Panc1 (cell line): ENCODE measurements around the gene CDCA3.

ENCODE experiments used
- CTCF ChIP-seq: fragments of 450-650 bp; IDR thresholded peaks from 2 replicates; pipeline ENCODE4 v1.5.1; 2017; ENCODE audit warnings: mild to moderate bottlenecking
- POLR2AphosphoS5 ChIP-seq: IDR thresholded peaks from 2 replicates; pipeline ENCODE4 v1.6.1; 2012; ENCODE audit warnings: mild to moderate bottlenecking, low read depth, low read length, moderate library complexity
- REST ChIP-seq, 2 experiments: IDR thresholded peaks; 2 replicates each; pipeline ENCODE4 v1.6.1; 2011 to 2012; ENCODE audit warnings: low read depth in 2 of 2, control low read depth in 1 of 2, low read length in 1 of 2, mild to moderate bottlenecking in 1 of 2, moderate library complexity in 1 of 2; ENCODE audit not compliant: insufficient read depth in 1 of 2

GRCh38 chr12:6868211-6869048 lies 17.3 kb upstream of the CDCA3 start:
- TF ChIP-seq CTCF (no peak), REST (IDR thresholded peaks at IDR 0.05; ENCODE audit: insufficient read depth in 1 of 2, low read depth in 2 of 2, low read length in 1 of 2) (no peak), POLR2AphosphoS5 (no peak)
